Stimulated activated CD4-positive, alpha-beta T cell treated with anti-CD3 and anti-CD28 coated beads, Interleukin-4, amount 100 ng/mL, for 24 hours (primary cell): ENCODE data around the gene MYOZ2.

ENCODE experiments used
- DNase-seq: peaks from one replicate; pipeline ENCODE4 v3.0.0-alpha.2; 2020

The MYOZ2 gene

DNA sequence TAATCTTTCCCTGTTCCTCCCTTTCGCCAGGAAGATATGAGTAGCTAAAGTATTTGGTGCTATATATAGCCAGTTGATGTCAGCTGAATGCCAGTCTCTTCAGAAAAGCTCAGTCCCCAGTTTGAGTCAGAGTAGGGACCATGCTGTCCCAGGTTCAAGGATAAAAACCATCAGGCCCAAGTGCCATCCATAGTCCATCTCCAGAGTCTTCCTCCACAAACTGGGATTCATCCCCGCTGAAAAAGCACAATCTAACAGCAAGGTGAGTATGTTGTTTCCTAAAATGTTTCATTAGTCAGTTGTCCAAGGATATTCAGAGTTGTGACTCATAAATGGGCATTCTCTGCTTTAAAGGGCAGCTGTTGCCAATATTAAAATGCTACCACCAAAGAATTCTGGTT is at the start of gene MYOZ2:
MYOZ2 (plus strand) TSS at position 112 of the 401 bp plus-strand sequence. CDS start 694 bp downstream, outside the sequence.
- DNase-seq, result no peak

DNA sequence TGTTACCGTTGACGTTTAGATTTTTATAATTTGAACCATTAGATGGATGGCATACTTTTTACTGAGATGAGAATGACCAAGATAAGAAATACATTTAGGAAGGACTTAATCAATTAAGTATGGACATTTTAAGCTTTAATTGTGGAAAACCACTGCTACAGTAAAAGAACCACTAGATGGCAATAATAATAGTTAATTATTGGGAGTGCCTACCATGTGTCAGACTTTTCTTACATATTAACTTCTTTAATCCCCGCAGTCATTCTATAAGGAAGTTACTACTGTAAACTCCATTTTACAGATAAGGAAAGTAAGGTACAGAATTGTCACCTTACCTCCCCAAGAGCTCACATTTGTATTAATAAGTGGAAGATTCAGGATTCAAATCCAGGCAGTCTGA is 48.5 kb upstream of the MYOZ2 start:
- DNase-seq, result no peak

DNA sequence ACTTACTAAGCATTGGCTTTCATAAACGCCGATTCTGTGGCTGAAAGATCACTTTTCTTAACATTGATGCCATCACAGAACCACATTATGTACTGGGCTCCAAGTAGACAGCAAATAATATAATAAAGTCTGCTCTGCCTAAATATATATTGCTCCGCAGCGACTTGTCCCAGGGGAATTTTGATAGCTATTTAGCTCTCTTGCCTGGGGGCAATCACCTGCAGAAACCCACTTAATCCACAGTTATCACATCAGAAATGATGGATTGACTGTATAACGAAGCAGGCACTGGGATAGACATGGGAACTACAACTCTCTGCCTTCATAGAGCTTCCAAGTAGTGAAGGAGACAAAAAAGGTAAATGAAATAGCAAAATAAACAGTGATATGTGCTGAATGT is 48.0 kb upstream of the MYOZ2 start:
- DNase-seq, result no peak

DNA sequence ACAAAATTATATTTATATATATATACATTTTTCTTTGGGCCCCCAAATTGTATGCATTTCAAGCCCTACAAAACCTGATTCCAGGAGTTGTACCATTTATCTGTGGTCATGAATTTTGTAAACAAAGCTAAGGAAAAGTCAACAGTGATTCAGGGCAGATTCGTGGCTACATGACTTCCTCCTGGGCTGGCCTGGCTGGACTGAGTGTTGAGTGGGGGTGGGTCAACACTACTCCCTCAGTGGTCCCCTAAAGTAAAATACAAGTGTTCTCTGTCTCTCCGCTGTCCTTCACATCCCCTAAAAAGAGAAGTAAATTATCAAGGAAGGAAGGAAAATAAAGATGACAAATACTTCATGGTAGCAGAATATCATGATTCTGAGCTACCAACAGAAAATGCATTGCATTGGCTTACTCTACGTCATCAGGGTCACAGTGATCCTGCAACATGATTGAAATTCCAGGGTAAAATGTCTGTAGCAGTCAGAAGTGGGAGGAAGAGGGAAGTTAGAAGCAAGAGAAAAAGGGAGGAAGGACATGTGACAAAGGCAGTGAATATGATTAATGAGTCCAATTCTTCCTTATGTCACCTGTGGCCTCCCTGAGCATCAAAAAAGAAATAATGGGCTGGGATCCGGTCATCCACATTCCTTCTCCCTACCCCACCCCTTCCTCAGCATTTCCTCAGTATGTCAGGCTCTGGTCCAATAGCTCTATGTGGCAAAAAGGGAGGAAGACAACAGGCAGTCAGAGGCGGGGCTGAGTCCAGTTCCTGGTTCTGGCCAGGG is 42.4 kb upstream of the MYOZ2 start:
- no peak for DNase-seq

DNA sequence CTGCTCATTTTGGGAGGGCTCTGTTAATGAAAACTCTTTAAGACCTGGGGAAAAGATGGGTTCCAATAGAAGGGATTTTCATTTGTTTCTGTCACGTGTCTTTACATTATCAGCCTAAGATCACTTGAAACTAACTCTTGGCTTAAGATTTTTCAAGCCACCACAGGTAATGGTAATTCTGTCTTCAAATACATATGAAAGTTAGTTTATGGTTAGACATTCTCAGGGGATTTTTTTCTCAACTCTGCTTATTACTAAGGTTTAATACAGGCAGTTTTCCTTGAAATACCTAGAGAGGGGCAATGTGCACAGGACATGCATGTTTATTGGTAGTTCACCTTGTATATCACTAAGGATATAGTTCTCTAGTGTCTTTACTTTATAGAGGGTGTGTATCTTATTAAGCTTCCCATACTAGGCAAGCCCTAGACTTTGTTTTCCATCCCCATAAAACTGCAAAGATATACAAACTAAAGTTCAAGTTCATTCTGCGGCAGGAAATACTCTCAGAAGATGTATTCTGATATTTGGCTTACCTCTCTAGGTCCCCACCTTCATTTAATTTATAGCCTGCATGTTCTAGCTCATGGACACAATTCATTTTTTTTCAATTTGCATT is 38.2 kb upstream of the MYOZ2 start:
- DNase-seq, result no peak

DNA sequence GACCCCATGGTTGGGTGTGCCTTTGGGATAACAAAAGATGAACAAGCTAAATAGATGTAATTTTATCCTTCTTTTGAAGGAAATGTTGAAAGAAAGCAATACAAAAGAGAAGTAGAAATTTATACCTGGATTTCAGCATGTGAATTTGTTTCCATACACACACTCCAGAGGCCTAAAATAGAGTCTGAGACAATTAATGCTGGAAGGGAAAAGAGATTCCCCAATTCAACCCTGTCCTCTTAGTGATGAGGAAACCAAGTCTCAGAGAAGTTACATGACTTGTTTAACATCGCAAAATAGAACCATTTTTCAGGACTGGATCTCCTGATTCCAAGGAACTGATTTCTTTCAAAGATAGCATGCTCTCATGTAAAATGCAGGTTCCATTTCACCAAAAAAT is 37.3 kb upstream of the MYOZ2 start:
- no peak for DNase-seq

GRCh38 chr4:119099227-119099810 is 36.3 kb upstream of the MYOZ2 start:
- DNase-seq, result no peak

DNA sequence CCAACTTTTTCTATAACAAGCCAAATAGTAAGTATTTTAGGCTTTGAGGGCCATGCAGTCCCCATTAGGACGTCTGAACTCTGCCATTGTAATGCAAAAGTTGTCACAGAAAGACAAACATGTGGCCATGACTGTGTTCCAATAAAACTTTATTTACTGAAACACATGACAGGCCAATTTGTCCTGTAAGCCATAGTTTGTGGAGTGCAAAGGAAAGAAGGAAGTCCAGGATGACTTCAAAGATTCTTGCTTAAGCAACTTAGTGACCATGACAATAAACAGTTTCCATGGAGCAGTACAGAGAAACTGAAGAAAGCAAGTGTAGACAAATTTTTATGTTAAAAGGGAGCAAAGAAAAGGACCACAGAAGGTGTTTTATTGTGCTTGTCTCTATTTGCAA is 35.0 kb upstream of the MYOZ2 start:
- no peak for DNase-seq

DNA sequence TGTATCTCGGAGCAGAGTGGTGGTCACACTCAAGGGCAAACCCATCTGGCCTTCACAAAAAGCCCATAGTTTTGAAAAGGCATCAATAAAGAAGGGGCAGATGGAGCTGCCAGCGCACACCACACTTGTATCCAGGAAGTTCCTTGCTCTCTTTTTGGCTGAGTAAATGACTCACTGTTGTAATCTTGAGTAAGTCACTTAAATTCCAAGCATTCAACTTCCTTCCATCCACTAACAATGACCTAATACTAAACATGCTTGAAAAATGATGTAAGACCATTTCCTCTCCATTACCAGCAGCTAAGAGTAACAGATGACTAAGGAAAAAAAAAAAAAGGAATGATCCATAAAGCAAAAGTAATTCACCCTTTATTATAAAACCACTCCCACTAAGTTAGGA is 32.4 kb upstream of the MYOZ2 start:
- DNase-seq, result no peak

DNA sequence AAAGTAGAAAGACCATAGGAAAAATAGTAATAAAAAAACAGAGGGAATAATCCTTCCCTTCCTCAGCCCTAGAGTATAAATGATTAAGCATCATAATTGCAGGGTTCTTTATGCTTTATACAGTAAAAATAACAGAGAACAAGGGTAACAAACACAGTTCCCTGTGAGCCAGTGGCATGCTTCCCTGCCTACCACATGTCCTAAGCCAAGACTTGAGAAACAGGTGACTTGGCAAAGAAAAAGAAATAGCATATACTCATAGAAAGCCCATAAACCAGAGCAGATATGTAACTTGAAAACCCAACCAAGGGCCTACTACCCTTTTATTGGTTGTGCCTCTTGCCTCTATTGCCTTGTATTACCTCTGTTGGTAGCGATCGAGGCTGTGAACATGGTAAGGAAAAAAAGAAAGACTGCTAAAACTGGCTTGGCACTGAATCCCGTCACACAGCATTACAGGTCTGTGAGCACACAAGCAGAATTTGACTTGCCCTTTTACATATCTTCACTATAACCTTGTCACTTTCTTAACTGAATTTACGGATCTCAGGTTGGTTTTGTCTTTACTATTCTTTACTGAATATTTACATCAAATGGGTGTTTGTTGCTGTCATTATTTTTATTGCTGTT is 30.9 kb upstream of the MYOZ2 start:
- no peak for DNase-seq

DNA sequence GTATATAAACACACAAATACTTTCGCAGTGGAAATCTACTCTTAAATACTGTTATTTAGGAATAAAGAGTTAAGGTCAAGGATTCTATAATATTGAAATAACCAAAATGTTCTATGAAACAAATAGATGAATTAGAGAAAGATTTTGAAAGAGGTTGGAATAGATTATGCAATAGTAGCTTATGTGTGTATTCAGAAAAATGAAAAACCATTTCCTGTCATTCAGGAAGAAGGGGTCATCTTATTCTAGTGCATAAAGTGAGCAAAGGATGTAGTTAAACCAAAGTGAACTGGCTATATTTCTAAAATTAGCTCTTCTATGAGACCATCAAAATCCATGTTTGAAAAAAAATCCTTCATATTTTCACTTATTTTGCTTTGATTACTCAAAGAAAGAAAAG is 30.0 kb upstream of the MYOZ2 start:
- no peak for DNase-seq

- DNase-seq, result no peak
Measured at GRCh38 chr4:119106036-119107000, 29.3 kb upstream of the MYOZ2 start.

DNA sequence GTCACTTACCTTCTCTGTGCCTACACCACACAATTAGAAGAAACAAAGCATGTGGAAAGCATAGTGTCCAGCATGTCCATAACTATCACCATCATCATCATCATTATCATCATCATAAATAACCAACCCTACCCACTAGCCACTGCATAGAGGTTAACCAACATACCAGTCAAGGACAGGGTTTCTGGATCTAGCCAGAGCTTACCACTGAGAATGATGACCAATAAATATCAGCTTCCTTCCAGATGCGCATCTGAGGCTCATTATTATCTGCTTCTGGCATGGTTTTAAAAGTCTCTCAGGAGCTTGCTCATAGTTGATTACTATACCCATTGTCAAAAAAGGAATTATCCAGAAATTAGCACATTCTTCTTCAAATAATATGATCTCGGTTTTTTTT is 25.5 kb upstream of the MYOZ2 start:
- DNase-seq, result no peak

GRCh38 chr4:119111296-119111695 is 24.3 kb upstream of the MYOZ2 start:
- no peak for DNase-seq

GRCh38 chr4:119113033-119113655 is 22.5 kb upstream of the MYOZ2 start:
- no peak for DNase-seq

DNA sequence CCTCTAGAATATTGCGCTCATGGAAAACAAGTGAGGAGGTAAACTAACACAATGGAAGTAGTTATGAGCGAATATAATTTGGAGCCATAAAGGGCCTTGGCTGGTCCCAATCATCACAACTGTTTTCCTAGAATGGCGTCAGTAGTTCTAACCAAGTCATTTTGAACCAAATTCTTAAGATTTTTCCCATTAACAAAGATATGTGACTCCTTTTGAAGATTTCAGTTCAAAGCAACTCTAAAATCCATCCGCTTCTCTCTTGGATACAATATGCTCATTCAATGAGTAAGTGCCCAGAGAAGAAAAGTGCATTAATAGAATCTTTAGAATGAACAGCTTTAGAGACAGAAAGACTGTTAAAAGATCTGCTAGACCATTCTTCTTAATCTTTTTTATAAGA is 19.6 kb upstream of the MYOZ2 start:
- DNase-seq, result no peak

DNA sequence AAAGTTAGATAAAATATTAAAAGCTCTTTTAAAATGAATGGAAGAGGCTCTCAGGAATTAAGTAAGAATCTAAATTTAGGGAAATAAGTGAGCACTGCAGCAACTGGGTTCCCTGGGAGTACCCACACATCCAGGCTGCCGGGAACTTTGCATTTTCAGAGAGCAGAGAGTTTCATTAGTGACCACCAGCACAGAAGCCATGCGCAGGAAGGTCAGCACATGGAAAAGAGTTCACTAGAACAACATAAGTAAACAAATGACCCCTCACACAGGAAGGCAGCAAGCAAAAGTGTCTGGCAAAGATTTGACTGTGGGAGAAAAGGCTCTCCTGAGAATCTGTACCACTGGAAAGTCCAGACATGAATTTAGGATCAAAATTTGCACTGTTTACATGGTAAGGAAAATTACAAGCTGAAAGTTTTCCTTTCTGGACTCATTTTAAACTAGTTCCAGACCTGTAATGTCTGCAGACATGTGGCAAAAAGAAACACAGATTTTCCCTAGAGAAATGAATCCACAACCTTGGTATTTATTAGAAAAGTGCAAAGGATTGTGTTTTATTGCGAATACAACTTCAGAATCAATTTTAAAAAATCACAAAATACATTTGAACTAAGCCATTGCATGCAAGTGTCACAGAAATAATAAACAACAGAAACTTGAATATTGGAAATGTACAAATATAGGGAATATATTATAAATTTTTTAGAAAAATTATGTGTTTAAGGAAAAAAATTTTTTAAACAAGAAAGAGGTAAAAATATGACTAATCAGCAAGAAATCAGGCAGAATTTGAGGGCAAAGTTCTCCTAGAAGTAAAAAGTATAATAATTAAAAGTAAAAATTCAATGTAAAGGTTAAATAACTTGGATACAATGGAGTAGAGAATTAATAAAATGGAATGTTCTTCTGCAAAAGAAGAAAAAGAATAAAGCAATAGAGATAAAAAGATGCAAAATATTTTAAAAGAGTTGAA is 18.4 kb upstream of the MYOZ2 start:
- DNase-seq, result no peak

DNA sequence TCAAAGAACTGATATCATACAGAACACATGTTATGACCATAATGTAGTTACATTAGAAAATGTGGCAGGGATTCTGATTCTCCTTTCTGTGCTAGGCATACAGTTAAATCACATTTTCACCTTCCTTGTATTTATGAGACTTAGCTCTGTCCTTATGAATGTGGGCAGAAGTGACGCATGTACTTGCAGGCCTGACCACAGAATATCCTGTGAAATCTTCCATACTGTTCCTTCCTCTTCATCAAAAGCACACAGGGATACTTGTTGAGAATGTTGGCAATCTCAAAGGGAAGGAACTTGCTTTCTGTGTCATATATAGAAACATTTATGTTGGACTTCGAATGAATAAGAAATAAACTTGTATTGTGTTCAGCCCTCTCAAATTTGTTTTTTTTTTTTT is 17.2 kb upstream of the MYOZ2 start:
- no peak for DNase-seq

DNA sequence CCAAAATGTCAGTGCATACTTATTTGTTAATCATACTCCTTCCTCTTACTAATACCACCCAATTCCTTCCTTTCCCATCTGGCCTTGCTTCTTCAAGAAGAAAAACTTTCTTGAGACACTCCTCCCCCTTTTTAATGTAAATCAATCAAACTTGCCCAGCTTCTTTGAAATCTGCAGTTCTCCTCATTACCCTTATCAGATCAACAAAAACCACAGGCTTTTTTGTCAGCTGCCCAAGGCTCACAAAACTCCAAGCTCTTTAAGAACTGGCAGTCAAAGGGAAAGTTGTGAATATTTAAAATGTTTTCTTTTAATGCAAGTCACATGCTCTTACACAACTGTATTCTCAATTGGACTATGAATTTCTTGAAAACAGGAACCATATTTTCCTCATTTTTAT is 11.3 kb upstream of the MYOZ2 start:
- DNase-seq, result no peak

GRCh38 chr4:119125931-119126330 is 9.7 kb upstream of the MYOZ2 start:
- no peak for DNase-seq

- no peak for DNase-seq
Measured at GRCh38 chr4:119128148-119128547, 7.5 kb upstream of the MYOZ2 start.
